ENCODE data around the gene RETREG3.
"Not testable (repeated sequence)": the region's sequence is repeated elsewhere in the genome, so short reads cannot be mapped to it uniquely, and the experiment has no call there.

RETREG3 gene

GRCh38 chr17:42613699-42614295 is 4.6 kb upstream of the RETREG3 start:
- in situ Hi-C loops (cut with MboI; ENCODE audit: low sequenced_read_pairs), result no loop called here

- in situ Hi-C loops (cut with MboI; ENCODE audit: low sequenced_read_pairs), result no loop called here
Measured at GRCh38 chr17:42612013-42612412, 2.8 kb upstream of the RETREG3 start.

- in situ Hi-C loops (cut with MboI; ENCODE audit: low sequenced_read_pairs), result not testable (repeated sequence)
Measured at GRCh38 chr17:42609814-42610801, 934 bp upstream of the RETREG3 start.

GRCh38 chr17:42608305-42609181 is 631 bp downstream of the RETREG3 start:
- in situ Hi-C loops (cut with MboI; ENCODE audit: low sequenced_read_pairs), result no loop called here

GRCh38 chr17:42607769-42608168 is 1.4 kb downstream of the RETREG3 start:
- in situ Hi-C loops (cut with MboI; ENCODE audit: low sequenced_read_pairs), result no loop called here

GRCh38 chr17:42603318-42603717 is 5.9 kb downstream of the RETREG3 start:
- in situ Hi-C loops (cut with MboI; ENCODE audit: low sequenced_read_pairs), result no loop called here

GRCh38 chr17:42598905-42599304 is 10.3 kb downstream of the RETREG3 start:
- in situ Hi-C loops (cut with MboI; ENCODE audit: low sequenced_read_pairs), result no loop called here

- in situ Hi-C loops (cut with MboI; ENCODE audit: low sequenced_read_pairs), result no loop called here
Measured at GRCh38 chr17:42596386-42596785, 12.8 kb downstream of the RETREG3 start.

- in situ Hi-C loops (cut with MboI; ENCODE audit: low sequenced_read_pairs), result no loop called here
Measured at GRCh38 chr17:42591411-42591810, 17.8 kb downstream of the RETREG3 start.

GRCh38 chr17:42590886-42591285 is 18.3 kb downstream of the RETREG3 start:
- in situ Hi-C loops (cut with MboI; ENCODE audit: low sequenced_read_pairs), result no loop called here

- in situ Hi-C loops (cut with MboI; ENCODE audit: low sequenced_read_pairs), result loop anchor here (10.0 kb wide), 1 partner anchor 98 kb away; the partner anchor contains the start of genes CCR10 and CNTNAP1
Measured at GRCh38 chr17:42586514-42587230, 22.5 kb downstream of the RETREG3 start.

- in situ Hi-C loops (cut with MboI; ENCODE audit: low sequenced_read_pairs), result loop anchor here (10.0 kb wide), 1 partner anchor 99 kb away; the partner anchor contains the start of genes CCR10 and CNTNAP1
Measured at GRCh38 chr17:42585353-42585752, 23.8 kb downstream of the RETREG3 start.

GRCh38 chr17:42584880-42585279 is 24.3 kb downstream of the RETREG3 start:
- in situ Hi-C loops (cut with MboI; ENCODE audit: low sequenced_read_pairs), result loop anchor here (10.0 kb wide), 1 partner anchor 100 kb away; the partner anchor contains the start of genes CCR10 and CNTNAP1

- in situ Hi-C loops (cut with MboI; ENCODE audit: low sequenced_read_pairs), result loop anchor here (10.0 kb wide), 1 partner anchor 103 kb away; the partner anchor contains the start of genes CCR10 and CNTNAP1
Measured at GRCh38 chr17:42581744-42582270, 27.4 kb downstream of the RETREG3 start.

GRCh38 chr17:42579794-42580551 is 29.2 kb downstream of the RETREG3 start:
- in situ Hi-C loops (cut with MboI; ENCODE audit: low sequenced_read_pairs), result loop anchor here (10.0 kb wide), 1 partner anchor 105 kb away; the partner anchor contains the start of genes CCR10 and CNTNAP1

- in situ Hi-C loops (cut with MboI; ENCODE audit: low sequenced_read_pairs), result no loop called here
Measured at GRCh38 chr17:42578282-42578869, 30.8 kb downstream of the RETREG3 start.

GRCh38 chr17:42577532-42578281 is 31.5 kb downstream of the RETREG3 start, which contains the start of gene PSMC3IP:
Gene PSMC3IP (minus strand): TSS chr17:42577729. CDS start chr17:42577686, 43 bp downstream.
- in situ Hi-C loops (cut with MboI; ENCODE audit: low sequenced_read_pairs), result no loop called here

- in situ Hi-C loops (cut with MboI; ENCODE audit: low sequenced_read_pairs), result no loop called here
Measured at GRCh38 chr17:42577140-42577531, 32.0 kb downstream of the RETREG3 start.

Data from HL-60/S4 (cell line).